K562 (cell line): ENCODE measurements around the gene CPHXL2. TPM values are rescaled to one million over a fixed set of nuclear protein-coding genes. Genes with fewer than 3 reads are reported as not detected.

ENCODE experiments used
- CBFB ChIP-seq: sonication (generic); formaldehyde crosslinking; IDR thresholded peaks from 2 replicates; pipeline ENCODE4 v1.4.0; 2020; ENCODE audit warnings: mild to moderate bottlenecking, missing genetic modification reagents
- CREBBP ChIP-seq: IDR thresholded peaks from one replicate; pipeline ENCODE4 v1.6.1; 2012; ENCODE audit warnings: low read depth, mild to moderate bottlenecking, control low read depth, inconsistent platforms, low read length
- CSDE1 ChIP-seq, 2 experiments: fragments of 450-650 bp; IDR thresholded peaks; 2 replicates each; pipeline ENCODE4 v1.6.1; 2016; ENCODE audit warnings: mild to moderate bottlenecking in 1 of 2
- DDX20 ChIP-seq: fragments of 450-650 bp; IDR thresholded peaks from 2 replicates; pipeline ENCODE4 v1.6.1; 2016; ENCODE audit warnings: missing genetic modification characterization, low read depth, mild to moderate bottlenecking, missing compliant biosample characterization, moderate library complexity
- EZH2 ChIP-seq: IDR thresholded peaks from 2 replicates; pipeline ENCODE4 v1.6.1; 2012; ENCODE audit warnings: low read depth, mild to moderate bottlenecking, inconsistent platforms, low read length, borderline replicate concordance
- GTF2E2 ChIP-seq: fragments of 200-800 bp; sonication (Bioruptor generic); IDR thresholded peaks from 2 replicates; pipeline ENCODE4 v1.6.1; 2016; ENCODE audit warnings: missing genetic modification characterization, missing compliant biosample characterization
- HDAC8 ChIP-seq: fragments of 450-650 bp; IDR thresholded peaks from 2 replicates; pipeline ENCODE4 v1.6.1; 2016; ENCODE audit warnings: mild to moderate bottlenecking, missing genetic modification characterization, moderate library complexity, missing compliant biosample characterization
- HOXB6 ChIP-seq: fragments of 250-450 bp; sonication (Bioruptor Pico); IDR thresholded peaks from 2 replicates; pipeline ENCODE4 v1.5.1; 2022; ENCODE audit warnings: mild to moderate bottlenecking, borderline replicate concordance
- KDM2B ChIP-seq: fragments of 250-450 bp; sonication (Bioruptor Pico); IDR thresholded peaks from 2 replicates; pipeline ENCODE4 v1.8.0; 2021; ENCODE audit warnings: mild to moderate bottlenecking, moderate library complexity
- MECOM ChIP-seq: fragments of 250-450 bp; sonication (Bioruptor Pico); IDR thresholded peaks from 2 replicates; pipeline ENCODE4 v1.8.0; 2022; ENCODE audit warnings: inconsistent platforms
- MED1 ChIP-seq: sonication (generic); formaldehyde crosslinking; IDR thresholded peaks from 2 replicates; pipeline ENCODE4 v1.8.1; 2023; ENCODE audit warnings: missing genetic modification reagents, borderline replicate concordance
- MEF2D ChIP-seq: conservative IDR thresholded peaks from 2 replicates; pipeline ENCODE4 v1.6.1; 2016; ENCODE audit warnings: low read depth, missing genetic modification characterization, missing compliant biosample characterization
- MYNN ChIP-seq, 2 experiments: sonication (generic); formaldehyde crosslinking in 1 of 2; IDR thresholded peaks; 2 replicates each; pipeline versions ENCODE4 v1.5.0 to v1.6.1; 2016 to 2020; ENCODE audit warnings: antibody characterized with exemption in 1 of 2, missing genetic modification reagents in 1 of 2
- PHF21A ChIP-seq: fragments of 450-650 bp; IDR thresholded peaks from 2 replicates; pipeline ENCODE4 v1.6.1; 2017; ENCODE audit warnings: low read depth, borderline replicate concordance
- RBFOX2 ChIP-seq: fragments of 200-400 bp; formaldehyde crosslinking; IDR thresholded peaks from 2 replicates; pipeline ENCODE4 v1.6.1; 2017; ENCODE audit warnings: low read depth, mild to moderate bottlenecking, low read length, moderate library complexity
- RBM14 ChIP-seq: fragments of 200-400 bp; formaldehyde crosslinking; IDR thresholded peaks from 2 replicates; pipeline ENCODE4 v1.6.1; 2018; ENCODE audit warnings: low read depth, mild to moderate bottlenecking, low read length, moderate library complexity, borderline replicate concordance; ENCODE audit not compliant: insufficient read depth
- SIN3B ChIP-seq: fragments of 450-650 bp; IDR thresholded peaks from 2 replicates; pipeline ENCODE4 v1.6.1; 2017; ENCODE audit warnings: low read depth, mild to moderate bottlenecking, moderate library complexity
- SMARCE1 ChIP-seq: fragments of 450-650 bp; IDR thresholded peaks from 2 replicates; pipeline ENCODE4 v1.7.1; 2016; ENCODE audit warnings: mild to moderate bottlenecking
- SP2 ChIP-seq: IDR thresholded peaks from 2 replicates; pipeline ENCODE4 v1.6.1; 2011; ENCODE audit warnings: mild to moderate bottlenecking, low read depth, low read length, moderate library complexity; ENCODE audit not compliant: poor library complexity, severe bottlenecking; ENCODE audit errors: extremely low read depth
- SREBF1 ChIP-seq: fragments of 150-350 bp; IDR thresholded peaks from 2 replicates; pipeline ENCODE4 v1.6.1; 2014; ENCODE audit warnings: antibody characterized with exemption, low read depth, low read length, borderline replicate concordance
- TBP ChIP-seq: optimal IDR thresholded peaks from 2 replicates; pipeline ENCODE3; 2011; ENCODE audit warnings: low read depth, low read length, improper control_type of control experiment
- THRAP3 ChIP-seq: fragments of 450-650 bp; IDR thresholded peaks from 2 replicates; pipeline ENCODE4 v1.6.1; 2016; ENCODE audit warnings: mild to moderate bottlenecking, inconsistent platforms, borderline replicate concordance
- TRIM28 ChIP-seq: fragments of 450-650 bp; IDR thresholded peaks from 2 replicates; pipeline ENCODE4 v1.6.1; 2017
- ZNF124 ChIP-seq: sonication (generic); formaldehyde crosslinking; IDR thresholded peaks from 2 replicates; pipeline ENCODE4 v1.8.1; 2022; ENCODE audit warnings: missing genetic modification reagents
- ZNF133 ChIP-seq: fragments of 250-450 bp; sonication (Bioruptor Pico); IDR thresholded peaks from 2 replicates; pipeline ENCODE4 v1.4.0; 2020; ENCODE audit warnings: mild to moderate bottlenecking
- ZNF134 ChIP-seq: fragments of 250-450 bp; sonication (Bioruptor Pico); conservative IDR thresholded peaks from 2 replicates; pipeline ENCODE4 v1.4.0; 2020
- ZNF354B ChIP-seq: fragments of 250-450 bp; sonication (Bioruptor Pico); IDR thresholded peaks from 2 replicates; pipeline ENCODE4 v1.4.0; 2020
- ZNF431 ChIP-seq: sonication (generic); formaldehyde crosslinking; IDR thresholded peaks from 2 replicates; pipeline ENCODE4 v1.8.0; 2022; ENCODE audit warnings: mild to moderate bottlenecking, missing genetic modification reagents
- ZSCAN29 ChIP-seq: fragments of 450-650 bp; IDR thresholded peaks from 2 replicates; pipeline ENCODE4 v1.6.1; 2017
- ZSCAN32 ChIP-seq: fragments of 450-650 bp; formaldehyde crosslinking; IDR thresholded peaks from 2 replicates; pipeline ENCODE4 v1.4.0; 2020; ENCODE audit warnings: mild to moderate bottlenecking, moderate library complexity
- polyA plus RNA-seq, 8 experiments: library from polyadenylated mRNA; depleted of rRNA in 4 of 8; stranded (reverse) in 5 of 8; unstranded in 3 of 8; fragments of >200 nt; fragmentation: Nextera tagmentation in 2 of 8; fragmentation: Illumina TruSeq in 1 of 8; extraction: Ambion mirVana in 2 of 8; extraction: Trizol in 1 of 8; gene quantifications; 2 replicates each; pipeline versions ENCODE4 v1.2.1 to v1.2.3, GENCODE V29; 2011 to 2014; ENCODE audit warnings: inconsistent platforms in 1 of 8, missing spikeins in 1 of 8
- total RNA-seq, 7 experiments: library from RNA; depleted of rRNA in 6 of 7; stranded (reverse); fragments of >200 nt in 6 of 7; fragmentation: Illumina TruSeq in 2 of 7; extraction: Trizol in 2 of 7; gene quantifications; 2 replicates each; pipeline versions ENCODE4 v1.2.1 to v1.2.3, GENCODE V29; 2011 to 2021; ENCODE audit warnings: low replicate concordance in 1 of 7
- TF ChIP-seq, protein P1 (sequence below), 2 experiments: fragments of 450-650 bp; conservative IDR thresholded peaks; 2 replicates each; pipeline ENCODE4 v1.6.1; 2017; ENCODE audit warnings: mild to moderate bottlenecking in 2 of 2, moderate library complexity in 2 of 2

Gene CPHXL2
- total and polyA plus RNA-seq, 9 of the 15 experiments (the other 6 are each of a cell fraction or from before 2014, with no cell fraction given), result not detected

DNA sequence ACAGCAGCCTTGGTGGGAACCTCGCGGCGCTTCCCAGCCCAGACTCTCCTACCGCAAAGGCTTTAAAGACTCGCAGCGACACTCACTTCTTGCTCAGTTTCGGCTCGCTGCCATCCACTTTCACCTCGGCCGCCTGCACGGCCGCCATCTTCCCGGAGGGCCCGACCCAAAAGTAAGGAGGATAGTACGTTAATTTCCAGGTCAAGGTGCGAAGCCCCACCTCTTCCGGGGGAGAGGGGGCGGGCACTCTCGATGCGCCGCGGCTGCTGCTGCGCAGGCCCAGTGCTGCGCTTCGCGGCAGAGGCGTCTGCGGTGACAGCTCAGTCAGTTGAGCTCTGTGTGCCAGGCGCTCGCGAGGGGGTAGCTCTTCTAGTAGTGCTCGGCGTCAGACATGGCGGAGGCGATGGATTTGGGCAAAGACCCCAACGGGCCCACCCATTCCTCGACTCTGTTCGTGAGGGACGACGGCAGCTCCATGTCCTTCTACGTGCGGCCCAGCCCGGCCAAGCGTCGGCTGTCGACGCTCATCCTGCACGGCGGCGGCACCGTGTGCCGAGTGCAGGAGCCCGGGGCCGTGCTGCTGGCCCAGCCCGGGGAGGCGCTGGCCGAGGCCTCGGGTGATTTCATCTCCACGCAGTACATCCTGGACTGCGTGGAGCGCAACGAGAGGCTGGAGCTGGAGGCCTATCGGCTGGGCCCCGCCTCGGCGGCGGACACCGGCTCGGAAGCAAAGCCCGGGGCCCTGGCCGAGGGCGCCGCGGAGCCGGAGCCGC, 29.1 kb downstream of the CPHXL2 start, which contains the start of the genes KARS1 and TERF2IP (continued):
- TF ChIP-seq CREBBP (no peak), MED1 (CRISPR knock-in tag) (no peak), GTF2E2 (peak; percentile 93), EZH2 (no peak), ZNF134 (CRISPR knock-in tag) (no peak), SP2 (no peak), MYNN (IDR thresholded peaks at IDR 0.05) (peak; percentile 41; the same call in 1 of the 2 replicates), MYNN (CRISPR knock-in tag; IDR thresholded peaks at IDR 0.05) (no peak), MEF2D (no peak), HDAC8 (tag) (no peak), KDM2B (CRISPR knock-in tag) (no peak), RBM14 (no peak), TBP (peak; percentile 89), ZSCAN32 (CRISPR knock-in tag) (no peak), CSDE1 (IDR thresholded peaks at IDR 0.05) (no peak; a peak in 1 of 4 replicates), RBFOX2 (peak; percentile 98), THRAP3 (no peak), ZNF431 (peak; percentile 35; the same call in 1 of the 2 replicates), ZSCAN29 (no peak), TRIM28 (no peak), ZNF354B (CRISPR knock-in tag) (no peak), MECOM (CRISPR knock-in tag) (no peak), SREBF1 (no peak), CBFB (CRISPR knock-in tag) (peak; percentile 49; the same call in 1 of the 2 replicates), HOXB6 (no peak), DDX20 (tag) (no peak), SIN3B (peak; percentile 92), SMARCE1 (no peak), PHF21A (no peak), ZNF133 (CRISPR knock-in tag) (no peak), ZNF124 (CRISPR knock-in tag) (no peak)
- TF ChIP-seq, protein P1, sequence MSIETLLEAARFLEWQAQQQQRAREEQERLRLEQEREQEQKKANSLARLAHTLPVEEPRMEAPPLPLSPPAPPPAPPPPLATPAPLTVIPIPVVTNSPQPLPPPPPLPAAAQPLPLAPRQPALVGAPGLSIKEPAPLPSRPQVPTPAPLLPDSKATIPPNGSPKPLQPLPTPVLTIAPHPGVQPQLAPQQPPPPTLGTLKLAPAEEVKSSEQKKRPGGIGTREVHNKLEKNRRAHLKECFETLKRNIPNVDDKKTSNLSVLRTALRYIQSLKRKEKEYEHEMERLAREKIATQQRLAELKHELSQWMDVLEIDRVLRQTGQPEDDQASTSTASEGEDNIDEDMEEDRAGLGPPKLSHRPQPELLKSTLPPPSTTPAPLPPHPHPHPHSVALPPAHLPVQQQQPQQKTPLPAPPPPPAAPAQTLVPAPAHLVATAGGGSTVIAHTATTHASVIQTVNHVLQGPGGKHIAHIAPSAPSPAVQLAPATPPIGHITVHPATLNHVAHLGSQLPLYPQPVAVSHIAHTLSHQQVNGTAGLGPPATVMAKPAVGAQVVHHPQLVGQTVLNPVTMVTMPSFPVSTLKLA (conservative IDR thresholded peaks at IDR 0.05), result peak; percentile 10 to 91
